HEK293 (cell line): ENCODE results near the gene IGSF9B.

Source experiments
- CTCF ChIA-PET: fragments of 350-600 bp; formaldehyde crosslinking; extraction: SDS; loops from one replicate; lab custom pipeline; 2021; ENCODE audit warnings: antibody characterized with exemption; lab: Yijun Ruan, JAX
- POLR2A ChIA-PET: fragments of 300-600 bp; formaldehyde crosslinking; extraction: SDS; loops from one replicate; lab custom pipeline; 2020; ENCODE audit warnings: antibody characterized with exemption, inconsistent platforms; lab: Yijun Ruan, JAX
- H3K27ac ChIP-seq: fragments of 200-500 bp; sonication (Bioruptor generic); 2 replicates; pipeline ENCODE4 v1.5.1; 2014; ENCODE audit warnings: low read depth, low read length, control low read depth, inconsistent platforms; ENCODE audit errors: extremely low read depth
- H3K36me3 ChIP-seq, 2 experiments: fragments of 200-500 bp in 1 of 2; sonication (Bioruptor generic) in 1 of 2; 1 replicate in 1 of 2; 2 replicates in 1 of 2; pipeline ENCODE4 v1.5.1; 2014 to 2017; ENCODE audit warnings: inconsistent platforms in 2 of 2, low read length in 2 of 2; ENCODE audit not compliant: control insufficient read depth in 2 of 2, insufficient read depth in 1 of 2
- H3K4me1 ChIP-seq: fragments of 200-500 bp; sonication (Bioruptor generic); 2 replicates; pipeline ENCODE4 v1.5.1; 2014; ENCODE audit warnings: mild to moderate bottlenecking, low read length, inconsistent platforms; ENCODE audit not compliant: control insufficient read depth, insufficient read depth
- H3K4me3 ChIP-seq: 2 replicates; pipeline ENCODE4 v1.5.1; 2011; ENCODE audit warnings: low read depth, mild to moderate bottlenecking, control low read depth, low read length, moderate library complexity
- H3K9me3 ChIP-seq: fragments of 200-500 bp; sonication (Bioruptor generic); 2 replicates; pipeline ENCODE4 v1.5.1; 2014; ENCODE audit warnings: low read depth, low read length, inconsistent platforms; ENCODE audit not compliant: control insufficient read depth, insufficient read depth
- ZFHX2 ChIP-seq: fragments of 450-650 bp; formaldehyde crosslinking; conservative IDR thresholded peaks from 2 replicates; pipeline ENCODE4 v1.5.1; 2016; ENCODE audit warnings: missing biosample characterization, missing genetic modification characterization
- ZNF202 ChIP-seq: fragments of 450-650 bp; formaldehyde crosslinking; IDR thresholded peaks from 2 replicates; pipeline ENCODE4 v1.5.1; 2016; ENCODE audit warnings: missing biosample characterization, missing genetic modification characterization, borderline replicate concordance
- ZNF302 ChIP-seq: fragments of 450-650 bp; formaldehyde crosslinking; IDR thresholded peaks from 2 replicates; pipeline ENCODE4 v1.5.1; 2016; ENCODE audit warnings: missing biosample characterization, missing genetic modification characterization, low read depth
- ZNF670 ChIP-seq: fragments of 450-650 bp; formaldehyde crosslinking; IDR thresholded peaks from 2 replicates; pipeline ENCODE4 v1.5.1; 2016; ENCODE audit warnings: missing biosample characterization, missing genetic modification characterization, low read depth
- TF ChIP-seq, protein P1 (sequence below): fragments of 450-650 bp; formaldehyde crosslinking; IDR thresholded peaks from 2 replicates; pipeline ENCODE4 v1.5.1; 2016; ENCODE audit warnings: missing biosample characterization, missing genetic modification characterization
- TF ChIP-seq, protein P2 (sequence below): fragments of 450-650 bp; formaldehyde crosslinking; IDR thresholded peaks from 2 replicates; pipeline ENCODE4 v1.5.1; 2017; ENCODE audit warnings: missing biosample characterization, missing genetic modification characterization
- TF ChIP-seq, protein P3 (sequence below): fragments of 450-650 bp; formaldehyde crosslinking; IDR thresholded peaks from 2 replicates; pipeline ENCODE4 v1.5.1; 2016; ENCODE audit warnings: missing biosample characterization, missing genetic modification characterization
- TF ChIP-seq, protein P4 (sequence below): fragments of 450-650 bp; formaldehyde crosslinking; conservative IDR thresholded peaks from 2 replicates; pipeline ENCODE4 v1.5.1; 2016; ENCODE audit warnings: low read depth, missing biosample characterization, missing genetic modification characterization
- TF ChIP-seq, protein P5 (sequence below): fragments of 450-650 bp; formaldehyde crosslinking; IDR thresholded peaks from 2 replicates; pipeline ENCODE4 v1.5.1; 2016; ENCODE audit warnings: missing biosample characterization, missing genetic modification characterization
- TF ChIP-seq, protein P6 (sequence below): fragments of 450-650 bp; formaldehyde crosslinking; IDR thresholded peaks from 2 replicates; pipeline ENCODE4 v1.5.1; 2016; ENCODE audit warnings: missing biosample characterization, missing genetic modification characterization

IGSF9B gene

DNA sequence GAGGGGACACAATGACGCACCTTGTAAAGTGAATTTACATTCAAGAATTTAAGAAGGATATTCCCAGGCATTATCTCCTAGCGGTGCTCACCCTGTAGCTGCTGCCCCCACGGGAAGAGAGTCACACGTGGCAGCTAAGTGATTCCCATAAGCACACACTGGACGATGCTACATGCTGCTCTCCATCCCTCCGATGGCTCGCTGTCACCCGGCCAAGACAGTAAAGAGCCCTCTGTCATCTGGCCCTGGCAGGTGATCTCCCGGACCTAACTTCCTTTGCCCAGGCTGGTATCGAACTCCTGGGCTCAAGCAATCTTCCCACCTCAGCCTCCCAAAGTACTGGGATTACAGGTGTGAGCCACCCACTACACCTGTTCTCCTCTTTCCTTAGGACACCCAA, 39.9 kb upstream of the IGSF9B start (continued):
- TF ChIP-seq, protein P1, sequence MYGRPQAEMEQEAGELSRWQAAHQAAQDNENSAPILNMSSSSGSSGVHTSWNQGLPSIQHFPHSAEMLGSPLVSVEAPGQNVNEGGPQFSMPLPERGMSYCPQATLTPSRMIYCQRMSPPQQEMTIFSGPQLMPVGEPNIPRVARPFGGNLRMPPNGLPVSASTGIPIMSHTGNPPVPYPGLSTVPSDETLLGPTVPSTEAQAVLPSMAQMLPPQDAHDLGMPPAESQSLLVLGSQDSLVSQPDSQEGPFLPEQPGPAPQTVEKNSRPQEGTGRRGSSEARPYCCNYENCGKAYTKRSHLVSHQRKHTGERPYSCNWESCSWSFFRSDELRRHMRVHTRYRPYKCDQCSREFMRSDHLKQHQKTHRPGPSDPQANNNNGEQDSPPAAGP (tag by site-specific recombination), result no peak
- TF ChIP-seq, protein P2, sequence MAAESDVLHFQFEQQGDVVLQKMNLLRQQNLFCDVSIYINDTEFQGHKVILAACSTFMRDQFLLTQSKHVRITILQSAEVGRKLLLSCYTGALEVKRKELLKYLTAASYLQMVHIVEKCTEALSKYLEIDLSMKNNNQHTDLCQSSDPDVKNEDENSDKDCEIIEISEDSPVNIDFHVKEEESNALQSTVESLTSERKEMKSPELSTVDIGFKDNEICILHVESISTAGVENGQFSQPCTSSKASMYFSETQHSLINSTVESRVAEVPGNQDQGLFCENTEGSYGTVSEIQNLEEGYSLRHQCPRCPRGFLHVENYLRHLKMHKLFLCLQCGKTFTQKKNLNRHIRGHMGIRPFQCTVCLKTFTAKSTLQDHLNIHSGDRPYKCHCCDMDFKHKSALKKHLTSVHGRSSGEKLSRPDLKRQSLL, result no peak
- TF ChIP-seq, protein P3, sequence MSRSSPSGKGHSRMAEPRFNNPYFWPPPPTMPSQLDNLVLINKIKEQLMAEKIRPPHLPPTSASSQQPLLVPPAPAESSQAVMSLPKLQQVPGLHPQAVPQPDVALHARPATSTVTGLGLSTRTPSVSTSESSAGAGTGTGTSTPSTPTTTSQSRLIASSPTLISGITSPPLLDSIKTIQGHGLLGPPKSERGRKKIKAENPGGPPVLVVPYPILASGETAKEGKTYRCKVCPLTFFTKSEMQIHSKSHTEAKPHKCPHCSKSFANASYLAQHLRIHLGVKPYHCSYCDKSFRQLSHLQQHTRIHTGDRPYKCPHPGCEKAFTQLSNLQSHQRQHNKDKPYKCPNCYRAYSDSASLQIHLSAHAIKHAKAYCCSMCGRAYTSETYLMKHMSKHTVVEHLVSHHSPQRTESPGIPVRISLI (tag by site-specific recombination), result no peak
- no peak for TF ChIP-seq ZFHX2
- TF ChIP-seq, protein P4, sequence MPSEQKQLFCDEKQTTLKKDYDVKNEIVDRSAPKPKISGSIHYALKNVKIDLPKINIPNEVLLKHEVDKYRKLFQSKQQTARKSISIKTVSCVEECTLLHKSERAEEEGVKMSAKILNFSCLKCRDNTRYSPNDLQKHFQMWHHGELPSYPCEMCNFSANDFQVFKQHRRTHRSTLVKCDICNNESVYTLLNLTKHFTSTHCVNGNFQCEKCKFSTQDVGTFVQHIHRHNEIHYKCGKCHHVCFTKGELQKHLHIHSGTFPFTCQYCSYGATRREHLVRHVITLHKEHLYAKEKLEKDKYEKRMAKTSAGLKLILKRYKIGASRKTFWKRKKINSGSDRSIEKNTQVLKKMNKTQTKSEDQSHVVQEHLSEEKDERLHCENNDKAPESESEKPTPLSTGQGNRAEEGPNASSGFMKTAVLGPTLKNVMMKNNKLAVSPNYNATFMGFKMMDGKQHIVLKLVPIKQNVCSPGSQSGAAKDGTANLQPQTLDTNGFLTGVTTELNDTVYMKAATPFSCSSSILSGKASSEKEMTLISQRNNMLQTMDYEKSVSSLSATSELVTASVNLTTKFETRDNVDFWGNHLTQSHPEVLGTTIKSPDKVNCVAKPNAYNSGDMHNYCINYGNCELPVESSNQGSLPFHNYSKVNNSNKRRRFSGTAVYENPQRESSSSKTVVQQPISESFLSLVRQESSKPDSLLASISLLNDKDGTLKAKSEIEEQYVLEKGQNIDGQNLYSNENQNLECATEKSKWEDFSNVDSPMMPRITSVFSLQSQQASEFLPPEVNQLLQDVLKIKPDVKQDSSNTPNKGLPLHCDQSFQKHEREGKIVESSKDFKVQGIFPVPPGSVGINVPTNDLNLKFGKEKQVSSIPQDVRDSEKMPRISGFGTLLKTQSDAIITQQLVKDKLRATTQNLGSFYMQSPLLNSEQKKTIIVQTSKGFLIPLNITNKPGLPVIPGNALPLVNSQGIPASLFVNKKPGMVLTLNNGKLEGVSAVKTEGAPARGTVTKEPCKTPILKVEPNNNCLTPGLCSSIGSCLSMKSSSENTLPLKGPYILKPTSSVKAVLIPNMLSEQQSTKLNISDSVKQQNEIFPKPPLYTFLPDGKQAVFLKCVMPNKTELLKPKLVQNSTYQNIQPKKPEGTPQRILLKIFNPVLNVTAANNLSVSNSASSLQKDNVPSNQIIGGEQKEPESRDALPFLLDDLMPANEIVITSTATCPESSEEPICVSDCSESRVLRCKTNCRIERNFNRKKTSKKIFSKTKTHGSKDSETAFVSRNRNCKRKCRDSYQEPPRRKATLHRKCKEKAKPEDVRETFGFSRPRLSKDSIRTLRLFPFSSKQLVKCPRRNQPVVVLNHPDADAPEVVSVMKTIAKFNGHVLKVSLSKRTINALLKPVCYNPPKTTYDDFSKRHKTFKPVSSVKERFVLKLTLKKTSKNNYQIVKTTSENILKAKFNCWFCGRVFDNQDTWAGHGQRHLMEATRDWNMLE (tag by site-specific recombination), result no peak
- no peak for TF ChIP-seq ZNF302 (tag by site-specific recombination)
- TF ChIP-seq ZNF202 (tag by site-specific recombination), result no peak

DNA sequence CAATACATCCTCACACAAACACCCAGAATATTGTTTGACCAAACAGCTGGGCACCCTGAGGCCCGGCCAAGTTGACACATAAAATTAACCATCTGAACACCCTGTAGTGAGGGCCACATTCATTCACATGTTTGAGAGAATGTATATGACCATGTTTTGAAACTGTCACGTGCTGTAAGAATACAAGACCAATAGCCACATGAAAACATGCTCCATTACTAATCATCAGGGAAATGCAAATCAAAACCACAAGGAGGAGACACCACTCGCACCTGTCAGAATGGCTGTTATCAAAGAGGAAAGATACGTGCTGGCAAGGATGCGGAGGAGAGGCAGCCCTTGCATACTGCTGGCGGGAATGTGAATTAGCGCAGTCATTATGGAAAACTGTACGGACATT, 38.3 kb upstream of the IGSF9B start:
- POLR2A ChIA-PET, result no interaction called here
- Histone ChIP-seq H3K9me3 (no peaks in the 10 kb centered on the region), H3K27ac (no peak overlapping the region), H3K4me1 (no peaks in the 10 kb centered on the region), H3K4me3 (no peak overlapping the region), H3K36me3 (no peaks in the 10 kb centered on the region)
- CTCF ChIA-PET, result no interaction called here
- TF ChIP-seq, protein P5, sequence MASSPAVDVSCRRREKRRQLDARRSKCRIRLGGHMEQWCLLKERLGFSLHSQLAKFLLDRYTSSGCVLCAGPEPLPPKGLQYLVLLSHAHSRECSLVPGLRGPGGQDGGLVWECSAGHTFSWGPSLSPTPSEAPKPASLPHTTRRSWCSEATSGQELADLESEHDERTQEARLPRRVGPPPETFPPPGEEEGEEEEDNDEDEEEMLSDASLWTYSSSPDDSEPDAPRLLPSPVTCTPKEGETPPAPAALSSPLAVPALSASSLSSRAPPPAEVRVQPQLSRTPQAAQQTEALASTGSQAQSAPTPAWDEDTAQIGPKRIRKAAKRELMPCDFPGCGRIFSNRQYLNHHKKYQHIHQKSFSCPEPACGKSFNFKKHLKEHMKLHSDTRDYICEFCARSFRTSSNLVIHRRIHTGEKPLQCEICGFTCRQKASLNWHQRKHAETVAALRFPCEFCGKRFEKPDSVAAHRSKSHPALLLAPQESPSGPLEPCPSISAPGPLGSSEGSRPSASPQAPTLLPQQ, result no peak
- TF ChIP-seq ZNF670 (tag by site-specific recombination), result no peak
- TF ChIP-seq, protein P6, sequence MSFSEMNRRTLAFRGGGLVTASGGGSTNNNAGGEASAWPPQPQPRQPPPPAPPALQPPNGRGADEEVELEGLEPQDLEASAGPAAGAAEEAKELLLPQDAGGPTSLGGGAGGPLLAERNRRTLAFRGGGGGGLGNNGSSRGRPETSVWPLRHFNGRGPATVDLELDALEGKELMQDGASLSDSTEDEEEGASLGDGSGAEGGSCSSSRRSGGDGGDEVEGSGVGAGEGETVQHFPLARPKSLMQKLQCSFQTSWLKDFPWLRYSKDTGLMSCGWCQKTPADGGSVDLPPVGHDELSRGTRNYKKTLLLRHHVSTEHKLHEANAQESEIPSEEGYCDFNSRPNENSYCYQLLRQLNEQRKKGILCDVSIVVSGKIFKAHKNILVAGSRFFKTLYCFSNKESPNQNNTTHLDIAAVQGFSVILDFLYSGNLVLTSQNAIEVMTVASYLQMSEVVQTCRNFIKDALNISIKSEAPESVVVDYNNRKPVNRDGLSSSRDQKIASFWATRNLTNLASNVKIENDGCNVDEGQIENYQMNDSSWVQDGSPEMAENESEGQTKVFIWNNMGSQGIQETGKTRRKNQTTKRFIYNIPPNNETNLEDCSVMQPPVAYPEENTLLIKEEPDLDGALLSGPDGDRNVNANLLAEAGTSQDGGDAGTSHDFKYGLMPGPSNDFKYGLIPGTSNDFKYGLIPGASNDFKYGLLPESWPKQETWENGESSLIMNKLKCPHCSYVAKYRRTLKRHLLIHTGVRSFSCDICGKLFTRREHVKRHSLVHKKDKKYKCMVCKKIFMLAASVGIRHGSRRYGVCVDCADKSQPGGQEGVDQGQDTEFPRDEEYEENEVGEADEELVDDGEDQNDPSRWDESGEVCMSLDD (tag by site-specific recombination), result no peak
